ENCODE data around the gene CLDN15. TPM values are rescaled to one million over a fixed set of nuclear protein-coding genes. Genes with fewer than 3 reads are reported as not detected.

Gene CLDN15
- total RNA-seq, 1 experiment from 2014 or later, result 14.7 TPM

GRCh38 chr7:101251871-101252659, 14.5 kb upstream of the CLDN15 start:
- ChIA-PET POLR2A (ENCODE audit: low non-redundant PET) (no interaction called here), CTCF (interaction anchor here (0.6 to 0.9 kb wide), 2 partner anchors 8 to 60 kb away, joined by 3 to 6 read pairs; no protein-coding TSS in a partner anchor)
- H3K9me3 ChIP-seq (ENCODE audit: low read depth, low read length, poor library complexity, severe bottlenecking), result no peaks in the 10 kb centered on the region
- H3K27ac ChIP-seq (ENCODE audit: low read depth, low read length, poor library complexity, severe bottlenecking), result peak overlapping the region; percentile 56
- DNase-seq (ENCODE audit: low spot score), result peak; percentile 99
- TF ChIP-seq EZH2 (IDR thresholded peaks at IDR 0.05; ENCODE audit: borderline replicate concordance, low read depth, low read length, poor library complexity, severe bottlenecking) (no peak), CTCF (conservative IDR thresholded peaks at IDR 0.05; ENCODE audit: low read depth, low read length) (no peak)
- H3K36me3 ChIP-seq (ENCODE audit: insufficient read depth, low read length, poor library complexity, severe bottlenecking), result peaks cover 3% of the 10 kb centered on the region
- intact Hi-C loops (cut with micrococcal nuclease; ENCODE audit: unreplicated experiment), result no loop called here
- BruUV-seq (replicated peaks), result no TSS peak
- peak overlapping the region; percentile 70 for H3K4me3 ChIP-seq (ENCODE audit: low read depth, low read length, poor library complexity, severe bottlenecking)
- H3K27me3 ChIP-seq (replicated peaks; ENCODE audit: insufficient read depth, low read depth, low read length, poor library complexity), result no peaks in the 10 kb centered on the region
- no peaks in the 10 kb centered on the region for H3K4me1 ChIP-seq (ENCODE audit: insufficient read depth, low read length, poor library complexity, severe bottlenecking)

GRCh38 chr7:101250324-101250723, 12.7 kb upstream of the CLDN15 start:
- intact Hi-C loops (cut with micrococcal nuclease; ENCODE audit: unreplicated experiment), result no loop called here
- Histone ChIP-seq H3K4me3 (ENCODE audit: low read depth, low read length, poor library complexity, severe bottlenecking) (no peak overlapping the region), H3K9me3 (ENCODE audit: low read depth, low read length, poor library complexity, severe bottlenecking) (no peaks in the 10 kb centered on the region), H3K4me1 (ENCODE audit: insufficient read depth, low read length, poor library complexity, severe bottlenecking) (no peaks in the 10 kb centered on the region), H3K36me3 (ENCODE audit: insufficient read depth, low read length, poor library complexity, severe bottlenecking) (peaks cover 3% of the 10 kb centered on the region), H3K27ac (ENCODE audit: low read depth, low read length, poor library complexity, severe bottlenecking) (no peak overlapping the region), H3K27me3 (replicated peaks; ENCODE audit: insufficient read depth, low read depth, low read length, poor library complexity) (no peaks in the 10 kb centered on the region)
- no peak for DNase-seq (ENCODE audit: low spot score)
- ChIA-PET CTCF (no interaction called here), POLR2A (ENCODE audit: low non-redundant PET) (no interaction called here)
- BruUV-seq (replicated peaks), result no TSS peak
- TF ChIP-seq EZH2 (IDR thresholded peaks at IDR 0.05; ENCODE audit: borderline replicate concordance, low read depth, low read length, poor library complexity, severe bottlenecking), result no peak
- no peak for TF ChIP-seq CTCF (conservative IDR thresholded peaks at IDR 0.05; ENCODE audit: low read depth, low read length)

GRCh38 chr7:101248276-101248675, 10.7 kb upstream of the CLDN15 start:
- TF ChIP-seq CTCF (conservative IDR thresholded peaks at IDR 0.05; ENCODE audit: low read depth, low read length) (no peak), EZH2 (IDR thresholded peaks at IDR 0.05; ENCODE audit: borderline replicate concordance, low read depth, low read length, poor library complexity, severe bottlenecking) (no peak)
- H3K4me1 ChIP-seq (ENCODE audit: insufficient read depth, low read length, poor library complexity, severe bottlenecking), result no peaks in the 10 kb centered on the region
- no peaks in the 10 kb centered on the region for H3K9me3 ChIP-seq (ENCODE audit: low read depth, low read length, poor library complexity, severe bottlenecking)
- no peak overlapping the region for H3K4me3 ChIP-seq (ENCODE audit: low read depth, low read length, poor library complexity, severe bottlenecking)
- POLR2A ChIA-PET (ENCODE audit: low non-redundant PET), result no interaction called here
- H3K27ac ChIP-seq (ENCODE audit: low read depth, low read length, poor library complexity, severe bottlenecking), result no peak overlapping the region
- no TSS peak for BruUV-seq (replicated peaks)
- intact Hi-C loops (cut with micrococcal nuclease; ENCODE audit: unreplicated experiment), result no loop called here
- H3K36me3 ChIP-seq (ENCODE audit: insufficient read depth, low read length, poor library complexity, severe bottlenecking), result peaks cover 3% of the 10 kb centered on the region
- H3K27me3 ChIP-seq (replicated peaks; ENCODE audit: insufficient read depth, low read depth, low read length, poor library complexity), result no peaks in the 10 kb centered on the region
- CTCF ChIA-PET, result no interaction called here
- DNase-seq (ENCODE audit: low spot score), result no peak

All from A673 (cell line).